MM.1S (cell line): ENCODE measurements around the gene REL.

ENCODE experiments used
- DNase-seq: peaks from one replicate; pipeline ENCODE4 v3.0.0-alpha.2; 2015
- H2AFZ ChIP-seq: fragments of 300-600 bp; sonication (generic); 2 replicates; pipeline ENCODE4 v1.6.0; 2016; ENCODE audit warnings: antibody characterized with exemption, low read length
- H3F3A ChIP-seq: fragments of 300-600 bp; sonication (generic); 2 replicates; pipeline ENCODE4 v1.6.1; 2016; ENCODE audit warnings: mild to moderate bottlenecking, antibody characterized with exemption, low read length, moderate library complexity, mixed read lengths; ENCODE audit not compliant: insufficient read depth
- H3K27ac ChIP-seq: fragments of 300-600 bp; sonication (generic); 2 replicates; pipeline ENCODE4 v1.5.1; 2016; ENCODE audit warnings: mild to moderate bottlenecking, low read length
- H3K27me3 ChIP-seq: fragments of 300-600 bp; sonication (generic); replicated peaks from 2 replicates; pipeline ENCODE4 v1.6.0; 2016; ENCODE audit warnings: low read length; ENCODE audit not compliant: insufficient read depth
- H3K36me3 ChIP-seq: fragments of 300-600 bp; sonication (generic); replicated peaks from 2 replicates; pipeline ENCODE4 v1.6.1; 2016; ENCODE audit warnings: mild to moderate bottlenecking, low read length, mixed read lengths; ENCODE audit not compliant: insufficient read depth
- H3K4me1 ChIP-seq: fragments of 300-600 bp; sonication (generic); 2 replicates; pipeline ENCODE4 v1.6.1; 2016; ENCODE audit warnings: low read length, mixed read lengths
- H3K4me2 ChIP-seq: fragments of 300-600 bp; sonication (generic); 2 replicates; pipeline ENCODE4 v1.6.0; 2016; ENCODE audit warnings: low read depth, low read length
- H3K4me3 ChIP-seq: fragments of 300-600 bp; sonication (generic); 2 replicates; pipeline ENCODE4 v1.5.1; 2016; ENCODE audit warnings: low read length, mixed read lengths
- H3K79me2 ChIP-seq: fragments of 300-600 bp; sonication (generic); 2 replicates; pipeline ENCODE4 v1.6.1; 2016; ENCODE audit warnings: mixed run types, low read length, mixed read lengths
- H3K9ac ChIP-seq: fragments of 300-600 bp; sonication (generic); 2 replicates; pipeline ENCODE4 v1.6.1; 2016; ENCODE audit warnings: low read length, mixed read lengths
- H3K9me2 ChIP-seq: fragments of 300-600 bp; sonication (generic); replicated peaks from 2 replicates; pipeline ENCODE4 v1.6.1; 2016; ENCODE audit warnings: mild to moderate bottlenecking, low read length, mixed read lengths; ENCODE audit not compliant: insufficient read depth
- H3K9me3 ChIP-seq: fragments of 300-600 bp; sonication (generic); replicated peaks from 2 replicates; pipeline ENCODE4 v1.6.1; 2016; ENCODE audit warnings: mild to moderate bottlenecking, low read length, mixed read lengths; ENCODE audit not compliant: insufficient read depth
- H4K20me1 ChIP-seq: fragments of 300-600 bp; sonication (generic); 2 replicates; pipeline ENCODE4 v1.6.1; 2016; ENCODE audit warnings: mild to moderate bottlenecking, low read length, moderate library complexity, mixed read lengths; ENCODE audit not compliant: insufficient read depth
- CTCF ChIP-seq: fragments of 300-600 bp; sonication (generic); IDR thresholded peaks from 2 replicates; pipeline ENCODE4 v1.5.1; 2016; ENCODE audit warnings: antibody characterized with exemption, low read length, mixed read lengths
- EZH2 ChIP-seq: fragments of 300-600 bp; sonication (generic); optimal IDR thresholded peaks from 2 replicates; pipeline ENCODE3; 2017; ENCODE audit warnings: low read depth, mild to moderate bottlenecking, antibody characterized with exemption, low read length, mixed read lengths
- EZH2phosphoT487 ChIP-seq: fragments of 300-600 bp; sonication (generic); IDR thresholded peaks from 2 replicates; pipeline ENCODE4 v1.6.1; 2018; ENCODE audit warnings: antibody characterized with exemption, low read length

REL gene

GRCh38 chr2:60958800-60959199 is 77.4 kb downstream of the REL start:
- no peak for DNase-seq
- Histone ChIP-seq H3K27ac (no peak overlapping the region), H3K79me2 (no peaks in the 10 kb centered on the region), H3K4me1 (no peaks in the 10 kb centered on the region), H2AFZ (no peak overlapping the region), H4K20me1 (no peaks in the 10 kb centered on the region), H3F3A (no peaks in the 10 kb centered on the region), H3K27me3 (peaks cover 8% of the 10 kb centered on the region), H3K4me2 (no peak overlapping the region), H3K4me3 (no peak overlapping the region), H3K36me3 (no peaks in the 10 kb centered on the region), H3K9me3 (no peaks in the 10 kb centered on the region), H3K9ac (no peak overlapping the region), H3K9me2 (no peaks in the 10 kb centered on the region)
- TF ChIP-seq CTCF (no peak), EZH2phosphoT487 (no peak), EZH2 (no peak)

GRCh38 chr2:60959501-60959900 is 78.1 kb downstream of the REL start:
- no peaks in the 10 kb centered on the region for H3K9me2 ChIP-seq
- no peaks in the 10 kb centered on the region for H3K79me2 ChIP-seq
- H3F3A ChIP-seq = no peaks in the 10 kb centered on the region
- H3K9me3 ChIP-seq = no peaks in the 10 kb centered on the region
- H2AFZ ChIP-seq = no peak overlapping the region
- no peak for DNase-seq
- peaks cover 15% of the 10 kb centered on the region for H3K27me3 ChIP-seq
- no peak overlapping the region for H3K4me2 ChIP-seq
- H3K4me1 ChIP-seq = no peaks in the 10 kb centered on the region
- no peak overlapping the region for H3K27ac ChIP-seq
- TF ChIP-seq CTCF = no peak
- TF ChIP-seq EZH2phosphoT487 = no peak
- TF ChIP-seq EZH2 = no peak
- no peaks in the 10 kb centered on the region for H3K36me3 ChIP-seq
- no peaks in the 10 kb centered on the region for H4K20me1 ChIP-seq
- no peak overlapping the region for H3K9ac ChIP-seq
- H3K4me3 ChIP-seq = no peak overlapping the region

- Histone ChIP-seq H4K20me1 (no peaks in the 10 kb centered on the region), H2AFZ (no peak overlapping the region), H3K36me3 (no peaks in the 10 kb centered on the region), H3K9me3 (no peaks in the 10 kb centered on the region), H3K27me3 (peaks cover 28% of the 10 kb centered on the region), H3K4me1 (no peaks in the 10 kb centered on the region), H3K27ac (no peak overlapping the region), H3K79me2 (no peaks in the 10 kb centered on the region), H3K9me2 (no peaks in the 10 kb centered on the region), H3K4me2 (no peak overlapping the region), H3K9ac (no peak overlapping the region), H3F3A (no peaks in the 10 kb centered on the region), H3K4me3 (no peak overlapping the region)
- no peak for DNase-seq
- no peak for TF ChIP-seq EZH2phosphoT487
- no peak for TF ChIP-seq EZH2
- TF ChIP-seq CTCF = no peak
Measured at GRCh38 chr2:60960706-60961105, 79.3 kb downstream of the REL start.
